Parietal lobe (tissue), 1 donor: ENCODE measurements around the gene MARK4. TPM values are rescaled to one million over a fixed set of nuclear protein-coding genes. Genes with fewer than 3 reads are reported as not detected.

ENCODE experiments used
- total RNA-seq: library from RNA; depleted of rRNA; stranded (reverse); fragments of >200 nt; gene quantifications from one replicate; pipeline ENCODE4 v1.2.3, GENCODE V29; 2014

The MARK4 gene
- total RNA-seq, result 28.2 TPM

DNA sequence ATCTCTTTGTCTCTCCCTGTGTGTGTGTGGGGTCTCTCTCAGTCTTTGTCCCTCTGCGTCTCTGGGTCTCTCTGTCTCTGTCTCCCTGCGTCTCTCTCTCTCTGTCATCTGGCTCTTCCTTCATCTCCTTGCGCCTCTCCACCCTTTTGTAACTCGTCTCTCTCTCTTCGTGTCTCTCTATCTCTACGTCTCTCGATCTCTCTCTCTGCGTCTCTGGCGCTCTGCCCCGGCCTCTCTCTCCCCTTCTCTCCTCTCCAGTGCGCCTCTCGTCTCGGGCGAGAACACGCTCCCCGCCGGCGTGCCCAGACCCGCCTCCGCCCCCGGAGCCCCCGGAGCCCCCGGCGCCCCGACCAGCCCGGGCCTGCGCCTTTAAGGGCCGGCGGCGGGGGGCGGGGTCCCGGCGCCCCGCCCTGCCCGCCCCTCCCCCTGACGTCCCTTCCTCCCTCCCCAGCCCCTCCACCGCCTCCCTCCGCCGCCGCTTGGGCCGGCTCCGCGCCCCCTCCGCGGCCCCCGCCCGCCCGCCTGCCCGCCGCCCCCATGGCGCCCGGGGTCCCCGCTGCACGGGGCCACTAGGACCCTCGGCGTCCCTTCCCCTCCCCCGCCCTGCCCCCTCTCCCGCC is at the start of gene MARK4:
Gene MARK4 (plus strand): TSS at position 440 of the 620 bp plus-strand sequence. CDS start 318 bp downstream, outside the sequence.

DNA sequence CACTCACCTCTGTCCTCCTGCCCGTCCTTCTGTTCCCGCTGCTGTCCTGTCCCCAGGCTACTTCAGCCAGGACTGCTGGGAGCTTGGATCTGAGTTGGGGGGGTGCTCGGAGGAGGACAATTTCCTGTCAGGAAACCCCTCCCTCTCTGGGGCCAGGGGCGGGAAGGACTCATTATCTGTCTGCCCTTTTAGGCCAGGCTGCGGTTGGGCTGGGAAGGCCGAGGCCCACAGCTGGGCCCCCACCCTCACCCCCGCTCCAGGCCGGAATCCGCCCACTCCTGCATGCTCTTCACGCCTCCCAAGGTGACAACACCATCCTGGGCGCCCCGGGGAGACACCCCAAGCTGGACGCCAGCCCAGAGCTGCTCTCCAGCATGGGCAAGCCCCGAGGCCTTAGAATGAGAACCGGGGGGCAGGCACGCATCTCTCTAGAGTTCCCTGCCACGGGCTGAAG is 5.7 kb upstream of the MARK4 start, which contains the start of gene EXOC3L2:
Gene EXOC3L2 (minus strand): TSS at position 74 of the 454 bp plus-strand sequence. CDS start 6,362 bp downstream, outside the sequence.

GRCh38 chr19:45322744-45323281 is 71.7 kb downstream of the MARK4 start, which contains the start of gene CKM:
Gene CKM, minus strand, starts transcription at chr19:45322875. Its CDS starts 3,162 bp downstream, at chr19:45319713.

DNA sequence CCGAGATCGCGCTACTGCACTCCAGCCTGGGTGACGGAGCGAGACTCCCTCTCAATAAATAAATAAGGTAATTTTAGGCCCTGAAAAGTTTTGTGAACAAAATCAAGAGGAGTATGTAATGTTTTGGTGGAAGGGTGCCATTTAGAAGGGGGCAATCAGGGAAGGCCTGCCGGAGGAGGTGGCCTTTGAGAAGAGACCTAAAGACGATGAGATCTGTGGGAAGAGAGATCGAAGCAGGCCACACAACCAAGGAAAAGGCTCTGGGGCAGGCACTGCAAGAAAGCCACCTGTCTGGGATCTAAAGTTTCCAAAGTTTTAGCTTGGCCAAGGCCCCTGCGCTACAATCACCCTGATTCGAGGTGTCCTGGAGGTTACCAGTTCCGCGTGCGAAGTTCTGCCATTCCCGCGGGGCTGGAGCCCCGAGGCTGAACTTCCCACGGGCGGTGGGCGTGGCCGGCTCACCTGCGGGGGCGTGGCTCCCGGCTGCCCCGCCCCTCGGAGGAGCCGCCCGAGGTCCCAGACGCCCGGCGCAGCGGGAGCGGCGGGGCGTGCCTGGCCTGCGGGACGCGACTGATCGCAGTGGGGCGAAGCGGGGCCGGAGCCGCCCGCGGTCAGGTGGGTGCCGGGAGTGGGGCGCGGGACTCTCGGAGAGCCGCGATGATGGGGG is 89.3 kb downstream of the MARK4 start, which contains the start of gene KLC3:
Gene KLC3 (plus strand): TSS at position 519 of the 667 bp plus-strand sequence. CDS start 4,792 bp downstream, outside the sequence.

Other genes starting within 250 kb of the MARK4 start
- 0.63 TPM for gene RELB, start 249.8 kb upstream of the MARK4 start, total RNA-seq
- gene CLASRP, start 212.2 kb upstream of the MARK4 start, total RNA-seq, result 22.2 TPM
- gene ZNF296, start 174.8 kb upstream of the MARK4 start, total RNA-seq, result not detected
- 12.5 TPM for gene GEMIN7, start 172.0 kb upstream of the MARK4 start, total RNA-seq
- 26.0 TPM for gene PPP1R37, start 158.1 kb upstream of the MARK4 start, total RNA-seq
- gene NKPD1, start 90.3 kb upstream of the MARK4 start, total RNA-seq, result 0.63 TPM
- 4.7 TPM for gene TRAPPC6A, start 73.0 kb upstream of the MARK4 start, total RNA-seq
- 3.8 TPM for gene BLOC1S3, start 72.5 kb upstream of the MARK4 start, total RNA-seq
- not detected for gene EXOC3L2, start 5.9 kb upstream of the MARK4 start, total RNA-seq
- not detected for gene CKM, start 71.6 kb downstream of the MARK4 start, total RNA-seq
- gene KLC3, start 89.5 kb downstream of the MARK4 start, total RNA-seq, result not detected
- 24.1 TPM for gene ERCC2, start 119.3 kb downstream of the MARK4 start, total RNA-seq
- 0.31 TPM for gene PPP1R13L, start 153.8 kb downstream of the MARK4 start, total RNA-seq
- 3.8 TPM for gene POLR1G, start 155.4 kb downstream of the MARK4 start, total RNA-seq
- 64.8 TPM for gene ERCC1, start 172.6 kb downstream of the MARK4 start, total RNA-seq
- 1.3 TPM for gene FOSB, start 216.7 kb downstream of the MARK4 start, total RNA-seq
- gene RTN2, start 245.8 kb downstream of the MARK4 start, total RNA-seq, result 68.5 TPM
- 0.94 TPM for gene PPM1N, start 247.2 kb downstream of the MARK4 start, total RNA-seq